Ishikawa (cell line): ENCODE data around the gene TESPA1.

Source experiments
- CEBPB ChIP-seq: IDR thresholded peaks from 2 replicates; pipeline ENCODE4 v1.6.1; 2012
- EGR1 ChIP-seq: IDR thresholded peaks from 2 replicates; pipeline ENCODE4 v1.6.1; 2012
- EP300 ChIP-seq: IDR thresholded peaks from 2 replicates; pipeline ENCODE4 v1.6.1; 2012; ENCODE audit warnings: borderline replicate concordance
- FOXM1 ChIP-seq: IDR thresholded peaks from 2 replicates; pipeline ENCODE4 v1.6.1; 2012; ENCODE audit warnings: low read depth, borderline replicate concordance
- RAD21 ChIP-seq: IDR thresholded peaks from 2 replicates; pipeline ENCODE4 v1.6.1; 2012; ENCODE audit warnings: low read depth
- REST ChIP-seq: IDR thresholded peaks from 2 replicates; pipeline ENCODE4 v1.6.1; 2012; ENCODE audit warnings: low read depth, mild to moderate bottlenecking
- TCF12 ChIP-seq: IDR thresholded peaks from 2 replicates; pipeline ENCODE4 v1.6.1; 2012; ENCODE audit warnings: low read depth
- TEAD4 ChIP-seq: IDR thresholded peaks from 2 replicates; pipeline ENCODE4 v1.6.1; 2012
- USF1 ChIP-seq: IDR thresholded peaks from 2 replicates; pipeline ENCODE4 v1.6.1; 2012
- YY1 ChIP-seq: IDR thresholded peaks from 2 replicates; pipeline ENCODE4 v1.6.1; 2012; ENCODE audit warnings: low read depth

- TF ChIP-seq EP300, result no peak
- no peak for TF ChIP-seq CEBPB
- TF ChIP-seq FOXM1, result no peak
- no peak for TF ChIP-seq YY1
- no peak for TF ChIP-seq EGR1
- no peak for TF ChIP-seq RAD21
- TF ChIP-seq TCF12, result no peak
- no peak for TF ChIP-seq REST
- no peak for TF ChIP-seq USF1
- no peak for TF ChIP-seq TEAD4
Observed at GRCh38 chr12:55017416-55017925, 32.9 kb upstream of the TESPA1 start.
